K562 (cell line): Measurements from ENCODE around the gene SKIDA1. TPM values are rescaled to one million over a fixed set of nuclear protein-coding genes. Genes with fewer than 3 reads are reported as not detected.

Experiments used
- MGA ChIP-seq: fragments of 450-650 bp; IDR thresholded peaks from 2 replicates; pipeline ENCODE4 v1.6.1; 2016; ENCODE audit warnings: mild to moderate bottlenecking, moderate library complexity
- MXI1 ChIP-seq: IDR thresholded peaks from 2 replicates; pipeline ENCODE4 v1.6.1; 2011; ENCODE audit warnings: low read depth, mild to moderate bottlenecking, improper control_type of control experiment, low read length
- PBX2 ChIP-seq, 2 experiments: IDR thresholded peaks in 1 of 2; conservative IDR thresholded peaks in 1 of 2; 2 replicates each; pipeline ENCODE4 v1.6.1; 2016; ENCODE audit warnings: low read depth in 2 of 2, mild to moderate bottlenecking in 1 of 2, missing compliant biosample characterization in 1 of 2, missing genetic modification characterization in 1 of 2, moderate library complexity in 1 of 2
- RB1 ChIP-seq: fragments of 450-650 bp; IDR thresholded peaks from 2 replicates; pipeline ENCODE4 v1.6.1; 2017; ENCODE audit warnings: low read depth, mild to moderate bottlenecking
- ZBTB5 ChIP-seq: fragments of 450-650 bp; IDR thresholded peaks from 2 replicates; pipeline ENCODE4 v1.6.1; 2017; ENCODE audit warnings: antibody characterized with exemption
- ZNF146 ChIP-seq: IDR thresholded peaks from one replicate; pipeline ENCODE4 v1.6.1; 2018; ENCODE audit warnings: missing compliant biosample characterization; ENCODE audit not compliant: unreplicated experiment
- ZNF41 ChIP-seq: fragments of 250-450 bp; sonication (Bioruptor Pico); conservative IDR thresholded peaks from 2 replicates; pipeline ENCODE4 v1.4.0; 2020; ENCODE audit warnings: mild to moderate bottlenecking
- ZNF511 ChIP-seq: sonication (generic); formaldehyde crosslinking; IDR thresholded peaks from 2 replicates; pipeline ENCODE4 v1.8.0; 2022; ENCODE audit warnings: mild to moderate bottlenecking, missing genetic modification reagents
- ZNF75A ChIP-seq: fragments of 450-650 bp; formaldehyde crosslinking; IDR thresholded peaks from 2 replicates; pipeline ENCODE4 v1.4.0; 2020; ENCODE audit warnings: mild to moderate bottlenecking
- ZNF766 ChIP-seq: fragments of 200-800 bp; sonication (Bioruptor generic); conservative IDR thresholded peaks from 2 replicates; pipeline ENCODE4 v1.6.1; 2016; ENCODE audit warnings: missing genetic modification characterization, missing compliant biosample characterization
- polyA plus RNA-seq, 8 experiments: library from polyadenylated mRNA; depleted of rRNA in 4 of 8; stranded (reverse) in 5 of 8; unstranded in 3 of 8; fragments of >200 nt; fragmentation: Nextera tagmentation in 2 of 8; fragmentation: Illumina TruSeq in 1 of 8; extraction: Ambion mirVana in 2 of 8; extraction: Trizol in 1 of 8; gene quantifications; 2 replicates each; pipeline versions ENCODE4 v1.2.1 to v1.2.3, GENCODE V29; 2011 to 2014; ENCODE audit warnings: inconsistent platforms in 1 of 8, missing spikeins in 1 of 8
- total RNA-seq, 7 experiments: library from RNA; depleted of rRNA in 6 of 7; stranded (reverse); fragments of >200 nt in 6 of 7; fragmentation: Illumina TruSeq in 2 of 7; extraction: Trizol in 2 of 7; gene quantifications; 2 replicates each; pipeline versions ENCODE4 v1.2.1 to v1.2.3, GENCODE V29; 2011 to 2021; ENCODE audit warnings: low replicate concordance in 1 of 7

SKIDA1 gene
- total and polyA plus RNA-seq, 9 of the 15 experiments (the other 6 are each of a cell fraction or from before 2014, with no cell fraction given), result 0.05 to 1.1 (median 0.42) TPM

- TF ChIP-seq ZNF766, result 0 out of 2 replicates have a peak, but pooled peaks have one; percentile 56
- TF ChIP-seq MGA, result peak; percentile 65
- 0 out of 2 replicates have a peak, but pooled peaks have one; percentile 37 for TF ChIP-seq ZNF41 (CRISPR knock-in tag)
- no peak for TF ChIP-seq ZBTB5
- no peak for TF ChIP-seq MXI1
- TF ChIP-seq ZNF146 (CRISPR knock-in tag), result peak; percentile 16
- no peak for TF ChIP-seq ZNF75A (CRISPR knock-in tag)
- TF ChIP-seq PBX2 (CRISPR knock-in tag; IDR thresholded peaks at IDR 0.05; ENCODE audit: low read depth), result no peak
- no peak for TF ChIP-seq PBX2 (tag; conservative IDR thresholded peaks at IDR 0.05; ENCODE audit: low read depth)
- TF ChIP-seq RB1, result peak; percentile 91
- TF ChIP-seq ZNF511 (CRISPR knock-in tag), result peak; percentile 33; the same call in 1 of the 2 replicates
Measured at GRCh38 chr10:21495752-21496342, 29.6 kb downstream of the SKIDA1 start (continued).
